SK-N-MC (cell line): ENCODE results near the gene MCTP2.

Experiments used
- DNase-seq: peaks from one replicate; pipeline ENCODE4 v3.0.0-alpha.2; 2011; ENCODE audit warnings: low read depth, low spot score
- H3K27ac ChIP-seq: fragments of 200-600 bp; sonication (generic); 2 replicates; pipeline ENCODE4 v1.5.1; 2016; ENCODE audit warnings: mixed run types
- H3K36me3 ChIP-seq: fragments of 200-600 bp; sonication (generic); 2 replicates; pipeline ENCODE4 v1.6.1; 2017; ENCODE audit warnings: antibody characterized with exemption, low read length, mixed read lengths; ENCODE audit not compliant: insufficient read depth
- H3K4me3 ChIP-seq: fragments of 200-600 bp; sonication (generic); 2 replicates; pipeline ENCODE4 v1.5.1; 2016
- H3K9ac ChIP-seq: fragments of 200-600 bp; sonication (generic); 2 replicates; pipeline ENCODE4 v1.8.0; 2017; ENCODE audit warnings: mixed run types, mixed read lengths; ENCODE audit not compliant: insufficient read length
- H3K9me3 ChIP-seq: fragments of 200-600 bp; sonication (generic); 2 replicates; pipeline ENCODE4 v1.6.1; 2017; ENCODE audit warnings: low read depth, mild to moderate bottlenecking, antibody characterized with exemption, low read length, moderate library complexity, mixed read lengths
- EZH2 ChIP-seq: fragments of 200-600 bp; sonication (generic); IDR thresholded peaks from one replicate; pipeline ENCODE4 v1.6.1; 2017; ENCODE audit warnings: antibody characterized with exemption
- FOXP2 ChIP-seq: optimal IDR thresholded peaks from 2 replicates; pipeline ENCODE3; 2011; ENCODE audit warnings: mild to moderate bottlenecking, moderate library complexity; ENCODE audit not compliant: insufficient read depth; ENCODE audit errors: extremely low read length, control extremely low read depth
- POLR2AphosphoS5 ChIP-seq: IDR thresholded peaks from 2 replicates; pipeline ENCODE4 v1.6.1; 2012; ENCODE audit warnings: mild to moderate bottlenecking, low read depth, low read length, borderline replicate concordance

MCTP2 gene

DNA sequence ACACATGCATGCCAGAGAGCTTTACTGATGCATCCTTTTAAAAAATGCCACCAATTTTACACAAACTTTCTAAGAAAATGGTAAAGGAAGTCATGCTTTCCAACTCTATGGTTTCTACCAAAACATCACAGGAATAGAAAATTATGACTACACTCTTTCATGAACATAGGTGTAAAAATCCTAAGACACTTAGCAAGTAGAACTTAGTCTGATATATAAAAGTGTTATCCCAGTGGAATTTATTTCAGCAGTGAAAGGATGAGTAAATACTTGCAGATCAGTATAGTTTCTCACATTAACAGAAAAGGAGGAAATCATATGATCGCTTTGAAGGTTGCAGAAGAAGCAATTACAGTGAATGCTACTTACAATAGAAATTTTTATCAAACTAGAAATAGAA, 43.4 kb downstream of the MCTP2 start:
- Histone ChIP-seq H3K4me3 (no peak overlapping the region), H3K36me3 (no peaks in the 10 kb centered on the region), H3K27ac (no peak overlapping the region), H3K9me3 (no peaks in the 10 kb centered on the region), H3K9ac (no peak overlapping the region)
- TF ChIP-seq EZH2 (no peak), POLR2AphosphoS5 (no peak), FOXP2 (no peak)
- no peak for DNase-seq

DNA sequence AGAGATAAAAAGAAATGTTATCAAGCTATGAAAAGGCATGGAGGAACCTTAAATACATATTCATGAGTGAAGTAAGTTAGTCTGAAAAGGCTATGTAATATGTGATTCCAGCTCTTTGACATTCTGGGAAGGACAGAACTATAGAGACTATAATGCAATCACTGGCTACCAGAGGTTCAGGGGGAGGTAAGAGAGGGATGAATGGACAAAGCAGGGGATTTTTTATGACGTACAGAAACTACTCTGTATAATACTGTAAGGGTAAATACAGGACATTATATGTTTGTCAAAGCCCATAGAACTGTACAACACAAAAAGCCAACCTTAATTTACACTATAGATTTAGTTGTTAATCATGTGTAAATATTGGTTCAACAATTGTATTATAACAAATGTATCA, 46.1 kb downstream of the MCTP2 start:
- Histone ChIP-seq H3K9me3 (no peaks in the 10 kb centered on the region), H3K36me3 (no peaks in the 10 kb centered on the region), H3K9ac (no peak overlapping the region), H3K27ac (no peak overlapping the region), H3K4me3 (no peak overlapping the region)
- DNase-seq = no peak
- TF ChIP-seq POLR2AphosphoS5 (no peak), EZH2 (no peak), FOXP2 (no peak)

DNA sequence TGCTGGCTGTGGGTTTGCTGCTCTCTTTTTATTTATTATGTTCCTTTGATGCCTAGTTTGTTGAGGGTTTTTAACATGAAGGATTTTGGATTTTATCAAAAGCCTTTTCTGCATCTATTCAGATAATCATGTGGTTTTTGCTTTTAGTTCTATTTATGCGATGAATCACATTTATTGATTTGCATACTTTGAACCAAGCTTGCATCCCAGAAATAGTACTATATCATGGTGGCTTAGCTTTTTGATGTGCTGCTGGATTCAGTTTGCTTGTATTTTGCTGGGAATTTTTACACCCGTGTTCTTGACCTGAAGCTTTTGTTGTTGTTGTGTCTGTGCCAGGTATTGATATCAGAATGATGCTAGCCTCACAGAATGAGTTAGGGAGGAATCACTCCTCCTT, 48.4 kb downstream of the MCTP2 start:
- Histone ChIP-seq H3K9ac (no peak overlapping the region), H3K9me3 (no peaks in the 10 kb centered on the region), H3K27ac (no peak overlapping the region), H3K4me3 (no peak overlapping the region), H3K36me3 (no peaks in the 10 kb centered on the region)
- DNase-seq = no peak
- TF ChIP-seq EZH2 (no peak), POLR2AphosphoS5 (no peak)

DNA sequence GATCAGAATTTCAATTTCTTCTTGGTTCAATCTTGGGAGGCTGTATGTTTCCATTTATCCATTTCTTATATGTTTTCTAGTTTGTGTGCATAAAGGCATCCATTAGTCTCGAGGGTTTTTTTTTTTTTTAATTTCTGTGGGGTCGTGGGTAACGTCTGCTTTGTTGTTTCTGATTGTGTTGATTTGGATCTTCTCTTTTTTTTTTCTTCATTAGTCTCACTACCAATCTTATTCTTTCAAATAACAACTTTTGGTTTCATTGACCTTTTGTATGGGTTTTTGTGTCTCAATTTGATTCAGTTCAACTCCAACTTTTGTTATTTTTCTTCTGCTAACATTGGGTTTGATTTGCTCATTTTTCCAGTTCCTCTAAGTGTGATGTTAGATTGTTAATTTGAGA, 48.9 kb downstream of the MCTP2 start:
- H3K36me3 ChIP-seq = no peaks in the 10 kb centered on the region
- no peak overlapping the region for H3K27ac ChIP-seq
- H3K9ac ChIP-seq = no peak overlapping the region
- no peaks in the 10 kb centered on the region for H3K9me3 ChIP-seq
- no peak overlapping the region for H3K4me3 ChIP-seq
- TF ChIP-seq EZH2 (no peak), FOXP2 (no peak), POLR2AphosphoS5 (no peak)
- DNase-seq = no peak

DNA sequence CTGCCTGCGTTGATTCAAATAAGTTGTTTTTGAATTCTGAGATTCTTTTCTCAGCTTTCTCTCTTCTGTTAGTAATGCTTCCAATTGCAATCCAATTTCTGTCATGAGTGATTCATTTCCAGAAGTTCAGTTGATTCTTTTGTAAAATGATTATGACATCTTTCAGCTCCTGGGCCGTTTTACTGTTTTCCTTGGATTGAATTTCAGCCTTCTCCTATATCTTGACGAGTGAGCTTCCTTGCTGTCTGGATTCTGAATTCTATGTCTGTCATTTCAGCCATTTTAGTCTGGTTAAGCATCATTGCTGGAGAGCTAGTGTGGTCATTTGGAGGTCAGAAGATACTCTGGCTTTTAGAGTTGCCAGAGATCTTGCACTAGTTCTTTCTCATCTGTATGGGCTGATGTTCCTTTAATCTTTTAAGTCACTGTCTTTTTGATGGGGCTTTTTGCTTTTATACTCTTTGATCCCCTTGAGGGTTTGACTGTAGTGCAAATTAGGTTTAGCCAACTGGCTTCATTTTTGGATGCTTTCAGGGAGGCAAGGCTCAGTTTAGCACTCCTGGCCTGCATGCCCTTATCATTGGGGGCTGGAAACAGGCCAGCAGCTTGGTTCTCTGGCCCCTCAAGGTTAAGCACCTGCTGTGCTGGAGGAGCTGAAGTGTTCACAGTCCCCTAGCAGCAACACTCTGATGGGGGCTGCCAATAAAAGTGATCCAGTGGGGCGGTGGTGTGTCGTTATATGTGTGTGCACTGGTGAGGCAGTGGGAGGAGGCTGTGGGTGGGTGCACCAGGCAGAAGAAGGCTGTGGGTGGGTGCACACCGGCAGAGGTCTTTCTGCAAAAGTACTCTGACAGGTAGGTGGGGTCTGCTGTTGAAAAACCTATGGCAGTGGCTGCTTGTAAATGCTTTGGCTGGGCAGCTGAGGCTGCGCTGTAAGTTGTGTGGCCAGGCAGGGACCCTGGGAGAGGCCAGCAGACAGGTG, 51.2 kb downstream of the MCTP2 start:
- DNase-seq = no peak
- Histone ChIP-seq H3K9me3 (no peaks in the 10 kb centered on the region), H3K4me3 (no peak overlapping the region), H3K27ac (no peak overlapping the region), H3K36me3 (no peaks in the 10 kb centered on the region), H3K9ac (no peak overlapping the region)
- no peak for TF ChIP-seq EZH2
- no peak for TF ChIP-seq FOXP2
- no peak for TF ChIP-seq POLR2AphosphoS5

DNA sequence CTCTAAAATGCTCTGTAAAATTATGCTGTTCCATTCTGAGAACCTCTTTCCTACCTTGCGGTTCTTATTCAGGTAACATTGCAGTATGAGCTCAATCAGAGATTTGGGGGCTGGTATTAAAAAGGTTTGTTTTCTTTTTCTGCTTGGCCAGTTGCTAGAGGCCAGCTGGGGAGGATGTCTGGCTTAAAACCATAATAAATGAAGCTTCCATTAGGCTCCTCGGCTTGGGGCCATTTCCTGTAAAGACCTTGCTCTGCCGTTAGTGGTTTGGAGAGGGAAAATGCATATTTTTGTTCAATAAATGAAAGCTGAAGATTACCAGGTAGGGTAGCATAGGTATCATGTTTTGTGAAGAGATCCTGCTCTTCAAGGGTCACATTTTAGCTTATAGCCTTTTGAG, 55.2 kb downstream of the MCTP2 start:
- no peak overlapping the region for H3K9ac ChIP-seq
- H3K4me3 ChIP-seq = no peak overlapping the region
- no peak overlapping the region for H3K27ac ChIP-seq
- H3K9me3 ChIP-seq = no peaks in the 10 kb centered on the region
- no peaks in the 10 kb centered on the region for H3K36me3 ChIP-seq
- no peak for DNase-seq
- no peak for TF ChIP-seq FOXP2
- TF ChIP-seq EZH2 = no peak
- TF ChIP-seq POLR2AphosphoS5 = no peak

DNA sequence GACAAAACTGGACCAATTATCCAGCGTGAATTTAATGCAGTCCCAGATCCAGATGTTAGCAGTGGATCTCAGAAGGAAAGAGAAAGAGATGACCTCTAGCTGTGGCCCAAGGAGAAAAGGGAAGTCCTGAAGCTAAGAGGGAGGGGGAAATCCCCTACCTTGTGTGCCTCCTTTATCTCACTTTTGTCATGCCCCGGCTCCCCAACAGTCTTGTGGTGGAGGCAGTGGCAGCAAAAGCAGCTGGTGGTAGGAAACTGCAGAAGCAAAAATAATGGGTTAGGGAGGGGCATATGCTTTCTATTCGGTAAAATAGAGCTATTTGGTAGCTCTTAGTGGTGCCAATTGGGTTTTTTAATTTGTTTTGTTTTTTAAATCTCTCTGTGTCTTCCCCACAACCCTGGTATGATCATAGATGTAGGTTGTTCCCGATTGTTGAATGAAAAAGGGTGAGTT, 56.5 kb downstream of the MCTP2 start:
- Histone ChIP-seq H3K9ac (no peak overlapping the region), H3K27ac (no peak overlapping the region), H3K4me3 (no peak overlapping the region), H3K36me3 (no peaks in the 10 kb centered on the region), H3K9me3 (no peaks in the 10 kb centered on the region)
- TF ChIP-seq POLR2AphosphoS5 (no peak), FOXP2 (no peak), EZH2 (no peak)
- no peak for DNase-seq

DNA sequence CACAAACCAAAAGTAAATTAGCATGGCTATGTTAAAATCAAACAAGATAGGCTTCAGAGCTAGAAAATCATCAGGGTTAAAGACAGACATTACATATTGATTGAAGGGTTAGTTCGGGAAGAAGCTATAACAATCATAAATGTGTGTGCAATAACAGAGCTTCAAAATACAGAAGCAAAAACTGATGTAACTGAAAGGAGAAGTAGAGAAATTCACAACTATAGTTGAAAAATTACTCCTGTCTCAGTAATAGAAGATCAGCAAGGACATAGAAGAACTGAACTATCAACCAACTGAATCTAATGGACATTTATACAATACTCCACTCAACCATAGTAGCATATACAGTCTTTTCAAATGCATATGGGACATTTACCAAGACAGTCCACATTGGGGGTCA, 59.4 kb downstream of the MCTP2 start:
- no peak for DNase-seq
- no peaks in the 10 kb centered on the region for H3K9me3 ChIP-seq
- no peak overlapping the region for H3K27ac ChIP-seq
- TF ChIP-seq EZH2 = no peak
- no peak for TF ChIP-seq POLR2AphosphoS5
- TF ChIP-seq FOXP2 = no peak
- H3K4me3 ChIP-seq = no peak overlapping the region
- no peak overlapping the region for H3K9ac ChIP-seq
- H3K36me3 ChIP-seq = no peaks in the 10 kb centered on the region
